Measurements from ENCODE around the gene POLR3K. TPM values are rescaled to one million over a fixed set of nuclear protein-coding genes. Genes with fewer than 3 reads are reported as not detected.

Gene POLR3K
- total RNA-seq, 1 donor from 2014 or later: 9.2 TPM

- Mint-ChIP-seq H3K36me3 (peaks cover 7% of the 10 kb centered on the region), H3K4me1 (no peaks in the 10 kb centered on the region), H3K4me3 (no peak overlapping the region), H3K9me3 (no peaks in the 10 kb centered on the region), H3K27me3 (ENCODE audit: insufficient read depth, low read depth) (peaks cover 6% of the 10 kb centered on the region), H3K27ac (no peak overlapping the region)
- Histone ChIP-seq H3K9ac (no peak overlapping the region), H3K79me2 (ENCODE audit: low read depth) (no peaks in the 10 kb centered on the region), H3K4me2 (no peak overlapping the region), H3K36me3 (no peaks in the 10 kb centered on the region), H3K9me3 (ENCODE audit: low read depth) (no peaks in the 10 kb centered on the region), H3K27me3 (no peaks in the 10 kb centered on the region), H3F3A (ENCODE audit: low read depth) (peaks cover 5% of the 10 kb centered on the region), H4K20me1 (ENCODE audit: low read depth) (peaks cover 4% of the 10 kb centered on the region), H2AFZ (replicated peaks) (no peak overlapping the region), H3K27ac (no peak overlapping the region), H3K4me3 (no peak overlapping the region), H3K4me1 (no peaks in the 10 kb centered on the region)
- TF ChIP-seq EZH2 (IDR thresholded peaks at IDR 0.05): no peak
- TF ChIP-seq, protein P1, sequence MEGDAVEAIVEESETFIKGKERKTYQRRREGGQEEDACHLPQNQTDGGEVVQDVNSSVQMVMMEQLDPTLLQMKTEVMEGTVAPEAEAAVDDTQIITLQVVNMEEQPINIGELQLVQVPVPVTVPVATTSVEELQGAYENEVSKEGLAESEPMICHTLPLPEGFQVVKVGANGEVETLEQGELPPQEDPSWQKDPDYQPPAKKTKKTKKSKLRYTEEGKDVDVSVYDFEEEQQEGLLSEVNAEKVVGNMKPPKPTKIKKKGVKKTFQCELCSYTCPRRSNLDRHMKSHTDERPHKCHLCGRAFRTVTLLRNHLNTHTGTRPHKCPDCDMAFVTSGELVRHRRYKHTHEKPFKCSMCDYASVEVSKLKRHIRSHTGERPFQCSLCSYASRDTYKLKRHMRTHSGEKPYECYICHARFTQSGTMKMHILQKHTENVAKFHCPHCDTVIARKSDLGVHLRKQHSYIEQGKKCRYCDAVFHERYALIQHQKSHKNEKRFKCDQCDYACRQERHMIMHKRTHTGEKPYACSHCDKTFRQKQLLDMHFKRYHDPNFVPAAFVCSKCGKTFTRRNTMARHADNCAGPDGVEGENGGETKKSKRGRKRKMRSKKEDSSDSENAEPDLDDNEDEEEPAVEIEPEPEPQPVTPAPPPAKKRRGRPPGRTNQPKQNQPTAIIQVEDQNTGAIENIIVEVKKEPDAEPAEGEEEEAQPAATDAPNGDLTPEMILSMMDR (IDR thresholded peaks at IDR 0.05): no peak
- TF ChIP-seq EZH2phosphoT487 (IDR thresholded peaks at IDR 0.05): no peak
- no peak for DNase-seq (ENCODE audit: low spot score)
Measured at GRCh38 chr16:89391-90302, 36.2 kb upstream of the POLR3K start.

DNA sequence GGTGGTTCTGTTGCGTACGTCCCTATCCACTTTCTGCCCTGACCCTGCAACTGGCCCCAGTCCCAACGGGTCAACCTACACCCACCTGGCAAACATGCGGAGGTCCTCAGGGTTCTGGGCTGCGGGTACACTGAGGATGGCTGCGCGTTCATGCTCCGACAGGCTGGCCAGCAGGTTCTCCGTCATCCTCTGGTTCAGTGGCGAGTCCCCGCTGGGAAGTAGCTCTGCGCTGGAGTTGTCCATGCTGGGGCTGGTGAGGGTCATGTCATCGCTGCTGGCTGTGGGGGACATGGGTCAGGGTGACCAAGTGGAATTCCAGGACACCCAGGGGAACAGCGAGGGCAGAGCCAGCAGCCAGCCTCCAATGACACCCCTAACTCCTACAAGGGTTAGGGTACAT is 35.2 kb upstream of the POLR3K start:
- Histone ChIP-seq H3K9ac (no peak overlapping the region), H3K27me3 (no peaks in the 10 kb centered on the region), H4K20me1 (ENCODE audit: low read depth) (peaks cover 4% of the 10 kb centered on the region), H3F3A (ENCODE audit: low read depth) (peaks cover 5% of the 10 kb centered on the region), H3K79me2 (ENCODE audit: low read depth) (no peaks in the 10 kb centered on the region), H3K4me1 (no peaks in the 10 kb centered on the region), H3K9me3 (ENCODE audit: low read depth) (no peaks in the 10 kb centered on the region), H3K4me2 (no peak overlapping the region), H3K4me3 (no peak overlapping the region), H2AFZ (replicated peaks) (no peak overlapping the region), H3K36me3 (no peaks in the 10 kb centered on the region), H3K27ac (no peak overlapping the region)
- H3K4me3 Mint-ChIP-seq: no peak overlapping the region
- DNase-seq (ENCODE audit: low spot score): no peak
- peaks cover 4% of the 10 kb centered on the region for H3K4me1 Mint-ChIP-seq
- TF ChIP-seq EZH2phosphoT487 (IDR thresholded peaks at IDR 0.05) (no peak), EZH2 (IDR thresholded peaks at IDR 0.05) (no peak)
- TF ChIP-seq, protein P1 (IDR thresholded peaks at IDR 0.05): no peak
- H3K27me3 Mint-ChIP-seq (ENCODE audit: insufficient read depth, low read depth): peaks cover 8% of the 10 kb centered on the region
- no peaks in the 10 kb centered on the region for H3K9me3 Mint-ChIP-seq
- H3K36me3 Mint-ChIP-seq: peaks cover 12% of the 10 kb centered on the region
- H3K27ac Mint-ChIP-seq: no peak overlapping the region

DNA sequence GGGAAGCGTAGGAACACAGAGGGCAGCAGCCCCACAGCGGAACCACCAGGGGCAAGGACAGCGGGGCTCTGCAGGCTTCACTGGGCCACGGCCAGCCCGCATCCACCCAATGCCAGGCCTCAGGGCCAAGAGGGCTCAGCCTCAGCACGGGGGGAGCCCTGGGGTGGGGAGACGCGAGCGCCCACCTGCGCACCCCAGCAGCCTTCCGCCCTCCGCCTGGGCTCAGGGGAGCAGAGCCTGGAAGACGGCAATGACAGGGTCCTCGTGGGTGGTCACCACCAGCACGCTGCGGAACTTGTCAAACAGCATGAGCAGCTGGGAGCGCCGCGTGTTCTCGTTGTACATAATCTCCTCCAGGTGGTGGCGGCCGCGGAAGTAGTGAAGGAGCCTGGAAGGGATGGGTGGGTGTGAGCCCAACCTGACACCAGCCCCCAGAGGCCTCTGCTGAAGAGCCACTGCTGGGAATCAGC is 33.1 kb upstream of the POLR3K start:
- TF ChIP-seq, protein P1 (IDR thresholded peaks at IDR 0.05): no peak
- TF ChIP-seq EZH2phosphoT487 (IDR thresholded peaks at IDR 0.05) (no peak), EZH2 (IDR thresholded peaks at IDR 0.05) (no peak)
- Mint-ChIP-seq H3K36me3 (peaks cover 15% of the 10 kb centered on the region), H3K4me3 (no peak overlapping the region), H3K27ac (no peak overlapping the region), H3K4me1 (peaks cover 5% of the 10 kb centered on the region), H3K9me3 (no peaks in the 10 kb centered on the region), H3K27me3 (ENCODE audit: insufficient read depth, low read depth) (peaks cover 8% of the 10 kb centered on the region)
- Histone ChIP-seq H3K79me2 (ENCODE audit: low read depth) (no peaks in the 10 kb centered on the region), H3F3A (ENCODE audit: low read depth) (peaks cover 4% of the 10 kb centered on the region), H3K27me3 (no peaks in the 10 kb centered on the region), H3K4me2 (no peak overlapping the region), H3K27ac (no peak overlapping the region), H4K20me1 (ENCODE audit: low read depth) (peaks cover 4% of the 10 kb centered on the region), H3K9ac (no peak overlapping the region), H3K4me1 (no peaks in the 10 kb centered on the region), H3K9me3 (ENCODE audit: low read depth) (no peaks in the 10 kb centered on the region), H3K4me3 (no peak overlapping the region), H2AFZ (replicated peaks) (no peak overlapping the region), H3K36me3 (no peaks in the 10 kb centered on the region)
- DNase-seq (ENCODE audit: low spot score): no peak

Data from neural progenitor cell (in vitro differentiated cells).